ENCODE data around the gene RGS1.
A peak's percentile ranks its signal among the peaks of the same experiment; 100 is the strongest.

The RGS1 gene

DNA sequence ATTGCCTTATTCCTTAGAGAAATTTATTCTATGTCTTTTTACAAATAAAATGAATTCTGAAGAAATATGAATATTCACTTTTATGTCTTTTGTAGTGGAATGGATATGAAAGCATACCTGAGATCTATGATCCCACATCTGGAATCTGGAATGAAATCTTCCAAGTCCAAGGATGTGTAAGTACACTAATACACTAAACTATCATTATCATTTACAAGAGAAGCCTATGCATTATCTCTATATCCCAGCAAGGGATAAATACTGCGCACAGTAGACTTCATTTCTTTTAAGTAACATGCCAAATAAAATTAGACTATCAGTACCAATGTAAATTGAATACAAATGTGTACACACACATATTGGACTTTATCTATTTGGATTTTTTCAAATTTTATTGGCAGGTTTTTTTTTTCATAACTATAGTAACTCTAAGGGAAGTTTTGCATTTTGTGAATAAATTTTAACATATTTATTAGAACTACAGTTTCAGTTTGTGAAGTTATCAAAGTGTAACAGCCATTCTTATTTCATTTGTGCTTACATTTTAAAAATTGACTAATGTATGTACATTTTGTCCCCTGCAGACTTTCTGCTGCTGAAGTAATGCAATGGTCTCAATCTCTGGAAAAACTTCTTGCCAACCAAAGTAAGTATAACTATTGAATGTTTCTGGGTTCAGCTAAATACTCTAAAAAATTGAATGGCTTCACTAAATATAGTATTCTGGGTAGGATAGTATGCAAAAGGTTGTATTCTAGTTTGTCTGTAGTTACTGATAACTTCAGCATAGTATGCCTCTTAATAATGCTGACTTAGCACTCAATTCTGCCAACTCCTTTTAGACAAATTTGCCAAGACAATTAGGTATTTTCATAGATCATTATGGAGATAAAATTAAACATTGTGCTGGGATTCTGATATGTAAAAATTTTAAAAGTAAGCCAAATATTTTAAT, 894 bp downstream of the RGS1 start:
- H3K27me3 ChIP-seq (ENCODE audit: low read depth, low read length): no peaks in the 10 kb centered on the region
- peak overlapping the region; percentile 74 to 75 for H3K4me3 ChIP-seq (ENCODE audit: low read depth in 1 of 2, low read length in 2 of 2)
- H3K27ac ChIP-seq (ENCODE audit: low read length): peak overlapping the region; percentile 91
- no peaks in the 10 kb centered on the region for H3K9me3 ChIP-seq (ENCODE audit: control insufficient read depth in 1 of 2, low read length in 2 of 2)
- H3K36me3 ChIP-seq (ENCODE audit: control insufficient read depth in 1 of 2, insufficient read depth in 2 of 2, low read length in 2 of 2): no peaks in the 10 kb centered on the region
- peaks cover 0 to 11% of the 10 kb centered on the region in 2 donors for H3K4me1 ChIP-seq (ENCODE audit: control insufficient read depth in 1 of 2, insufficient read depth in 2 of 2, low read length in 2 of 2)

DNA sequence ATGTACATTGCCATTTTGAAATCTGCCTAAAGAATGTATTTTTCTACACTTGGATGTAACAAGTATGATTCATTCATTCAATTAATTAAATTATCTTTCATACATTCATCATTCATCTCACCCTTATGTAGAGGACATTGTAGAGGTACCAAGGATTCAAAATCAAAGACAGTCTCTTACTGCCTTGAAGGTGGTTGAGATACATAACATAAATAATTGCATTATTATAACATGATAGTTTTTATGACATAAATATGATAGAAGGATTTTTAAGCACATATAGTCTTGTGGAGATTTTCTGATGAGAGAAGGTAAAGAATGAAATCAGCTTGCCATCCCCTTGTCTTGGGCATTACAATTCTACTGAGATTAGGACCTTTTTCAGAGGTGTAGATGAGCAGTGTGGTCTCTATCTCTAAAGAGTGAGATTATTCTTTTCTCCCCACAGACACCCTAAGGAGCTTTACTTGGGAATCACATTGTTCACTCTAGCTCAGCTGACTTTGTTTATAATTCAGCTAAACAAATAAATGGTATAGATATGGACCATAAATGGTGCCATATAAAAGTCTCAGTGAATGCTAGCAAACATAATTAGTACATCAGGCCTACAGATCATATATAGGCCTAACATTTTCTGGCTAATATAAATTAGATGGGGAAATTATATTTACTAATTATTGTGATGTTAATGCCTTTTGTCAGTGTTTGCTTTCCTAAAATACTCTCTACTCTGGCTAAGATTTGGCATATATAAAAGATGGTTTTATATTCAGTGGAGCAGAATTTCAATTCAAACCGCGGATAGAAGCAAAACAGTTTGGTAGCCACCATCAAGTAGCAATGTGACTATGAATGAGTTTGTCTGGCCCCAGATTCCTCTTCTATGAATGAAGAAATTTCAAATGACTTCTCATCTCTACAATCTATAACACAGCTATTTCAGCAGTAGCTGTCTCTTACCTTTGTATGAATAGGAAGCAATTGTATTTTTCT, 1.9 kb downstream of the RGS1 start:
- no peaks in the 10 kb centered on the region for H3K9me3 ChIP-seq (ENCODE audit: control insufficient read depth in 1 of 2, low read length in 2 of 2)
- H3K27me3 ChIP-seq (ENCODE audit: low read depth, low read length): no peaks in the 10 kb centered on the region
- H3K4me1 ChIP-seq (ENCODE audit: control insufficient read depth in 1 of 2, insufficient read depth in 2 of 2, low read length in 2 of 2): peaks cover 0 to 11% of the 10 kb centered on the region in 2 donors
- H3K36me3 ChIP-seq (ENCODE audit: control insufficient read depth in 1 of 2, insufficient read depth in 2 of 2, low read length in 2 of 2): no peaks in the 10 kb centered on the region
- peak overlapping the region; percentile 91 for H3K27ac ChIP-seq (ENCODE audit: low read length)
- H3K4me3 ChIP-seq (ENCODE audit: low read depth in 1 of 2, low read length in 2 of 2): peak overlapping the region; percentile 74 to 75

DNA sequence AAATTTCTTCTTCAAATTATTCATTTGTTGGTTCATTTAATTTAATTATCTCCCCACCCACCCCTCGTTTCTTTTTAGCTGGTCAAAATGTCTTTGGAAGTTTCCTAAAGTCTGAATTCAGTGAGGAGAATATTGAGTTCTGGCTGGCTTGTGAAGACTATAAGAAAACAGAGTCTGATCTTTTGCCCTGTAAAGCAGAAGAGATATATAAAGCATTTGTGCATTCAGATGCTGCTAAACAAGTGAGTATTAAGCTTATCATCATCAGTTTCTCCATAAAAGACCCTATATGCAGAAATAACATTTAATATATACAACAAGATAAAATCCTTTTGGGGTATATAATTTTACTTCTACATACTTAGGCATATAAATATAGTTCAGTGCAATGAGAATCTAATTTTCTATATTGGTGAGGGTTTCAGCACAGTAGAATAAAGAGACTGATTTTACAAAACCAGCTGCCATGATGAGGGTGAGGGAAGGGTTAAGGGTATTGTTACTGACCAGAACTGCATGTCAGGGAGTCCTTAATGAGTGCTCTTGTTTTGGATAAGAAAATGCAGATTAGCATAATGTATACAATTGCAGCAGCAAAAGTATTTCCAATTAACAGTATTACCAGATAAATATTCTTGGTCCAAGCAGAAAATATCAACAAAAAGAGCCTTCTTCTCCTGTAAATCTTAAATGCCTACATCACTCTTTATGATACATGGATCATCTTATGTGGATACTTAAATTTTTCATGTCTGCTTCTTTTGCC, 2.8 kb downstream of the RGS1 start:
- H3K4me3 ChIP-seq (ENCODE audit: low read depth in 1 of 2, low read length in 2 of 2): peak overlapping the region; percentile 74 to 75
- H3K27me3 ChIP-seq (ENCODE audit: low read depth, low read length): no peaks in the 10 kb centered on the region
- no peaks in the 10 kb centered on the region for H3K36me3 ChIP-seq (ENCODE audit: control insufficient read depth in 1 of 2, insufficient read depth in 2 of 2, low read length in 2 of 2)
- no peaks in the 10 kb centered on the region for H3K9me3 ChIP-seq (ENCODE audit: control insufficient read depth in 1 of 2, low read length in 2 of 2)
- H3K27ac ChIP-seq (ENCODE audit: low read length): peak overlapping the region; percentile 91
- peaks cover 0 to 9% of the 10 kb centered on the region in 2 donors for H3K4me1 ChIP-seq (ENCODE audit: control insufficient read depth in 1 of 2, insufficient read depth in 2 of 2, low read length in 2 of 2)

DNA sequence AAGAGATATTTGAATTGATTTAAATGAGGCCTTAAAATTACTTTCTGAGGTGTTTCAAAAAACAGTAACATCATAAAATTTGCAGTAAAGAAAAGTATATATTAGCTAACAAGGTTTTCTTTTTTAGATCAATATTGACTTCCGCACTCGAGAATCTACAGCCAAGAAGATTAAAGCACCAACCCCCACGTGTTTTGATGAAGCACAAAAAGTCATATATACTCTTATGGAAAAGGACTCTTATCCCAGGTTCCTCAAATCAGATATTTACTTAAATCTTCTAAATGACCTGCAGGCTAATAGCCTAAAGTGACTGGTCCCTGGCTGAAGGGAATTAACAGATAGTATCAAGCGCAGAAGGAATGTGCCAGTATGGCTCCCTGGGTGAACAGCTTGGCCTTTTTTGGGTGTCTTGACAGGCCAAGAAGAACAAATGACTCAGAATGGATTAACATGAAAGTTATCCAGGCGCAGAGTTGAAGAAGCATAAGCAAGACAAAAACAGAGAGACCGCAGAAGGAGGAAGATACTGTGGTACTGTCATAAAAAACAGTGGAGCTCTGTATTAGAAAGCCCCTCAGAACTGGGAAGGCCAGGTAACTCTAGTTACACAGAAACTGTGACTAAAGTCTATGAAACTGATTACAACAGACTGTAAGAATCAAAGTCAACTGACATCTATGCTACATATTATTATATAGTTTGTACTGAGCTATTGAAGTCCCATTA, 3.6 kb downstream of the RGS1 start:
- peak overlapping the region; percentile 74 to 75 for H3K4me3 ChIP-seq (ENCODE audit: low read depth in 1 of 2, low read length in 2 of 2)
- peak overlapping the region; percentile 91 for H3K27ac ChIP-seq (ENCODE audit: low read length)

DNA sequence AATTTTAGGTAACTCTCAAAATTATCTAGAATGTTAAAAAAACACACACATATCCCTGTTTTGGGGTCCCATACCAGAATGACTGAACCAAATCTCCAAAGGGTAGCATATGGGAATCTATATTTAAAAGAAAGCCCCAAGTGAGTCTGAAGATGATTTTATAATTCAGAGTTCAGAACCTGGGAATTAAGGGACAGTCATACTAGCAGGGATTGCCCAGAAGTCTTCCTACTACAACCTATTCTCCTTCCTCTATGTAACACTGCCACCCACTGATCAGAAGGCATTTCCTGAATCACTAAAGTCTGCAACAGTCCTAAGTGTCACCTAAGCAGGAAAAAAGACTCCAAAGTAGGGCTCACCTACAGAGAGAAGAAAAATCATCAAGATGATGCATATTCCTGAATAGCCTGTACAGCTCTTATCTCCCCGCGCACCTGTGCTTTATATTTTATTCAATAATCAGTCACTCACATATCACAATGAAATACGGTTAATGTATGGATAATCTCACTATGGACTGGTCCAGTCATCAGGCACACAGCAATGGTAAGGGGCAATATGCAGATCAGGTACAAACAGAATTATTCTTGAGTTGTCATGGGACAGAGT, 4.9 kb downstream of the RGS1 start:
- Histone ChIP-seq H3K9me3 (ENCODE audit: control insufficient read depth in 1 of 2, low read length in 2 of 2) (no peaks in the 10 kb centered on the region), H3K27me3 (ENCODE audit: low read depth, low read length) (no peaks in the 10 kb centered on the region), H3K4me3 (ENCODE audit: low read depth in 1 of 2, low read length in 2 of 2) (peak overlapping the region; percentile 27 to 75), H3K27ac (ENCODE audit: low read length) (peak overlapping the region; percentile 91), H3K4me1 (ENCODE audit: control insufficient read depth in 1 of 2, insufficient read depth in 2 of 2, low read length in 2 of 2) (peaks cover 0 to 3% of the 10 kb centered on the region in 2 donors), H3K36me3 (ENCODE audit: control insufficient read depth in 1 of 2, insufficient read depth in 2 of 2, low read length in 2 of 2) (no peaks in the 10 kb centered on the region)

More for the DNA sequence above, 3.6 kb downstream of the RGS1 start:
- Histone ChIP-seq H3K9me3 (ENCODE audit: control insufficient read depth in 1 of 2, low read length in 2 of 2) (no peaks in the 10 kb centered on the region), H3K36me3 (ENCODE audit: control insufficient read depth in 1 of 2, insufficient read depth in 2 of 2, low read length in 2 of 2) (no peaks in the 10 kb centered on the region), H3K27me3 (ENCODE audit: low read depth, low read length) (no peaks in the 10 kb centered on the region), H3K4me1 (ENCODE audit: control insufficient read depth in 1 of 2, insufficient read depth in 2 of 2, low read length in 2 of 2) (peaks cover 0 to under 1% of the 10 kb centered on the region in 2 donors)

DNA sequence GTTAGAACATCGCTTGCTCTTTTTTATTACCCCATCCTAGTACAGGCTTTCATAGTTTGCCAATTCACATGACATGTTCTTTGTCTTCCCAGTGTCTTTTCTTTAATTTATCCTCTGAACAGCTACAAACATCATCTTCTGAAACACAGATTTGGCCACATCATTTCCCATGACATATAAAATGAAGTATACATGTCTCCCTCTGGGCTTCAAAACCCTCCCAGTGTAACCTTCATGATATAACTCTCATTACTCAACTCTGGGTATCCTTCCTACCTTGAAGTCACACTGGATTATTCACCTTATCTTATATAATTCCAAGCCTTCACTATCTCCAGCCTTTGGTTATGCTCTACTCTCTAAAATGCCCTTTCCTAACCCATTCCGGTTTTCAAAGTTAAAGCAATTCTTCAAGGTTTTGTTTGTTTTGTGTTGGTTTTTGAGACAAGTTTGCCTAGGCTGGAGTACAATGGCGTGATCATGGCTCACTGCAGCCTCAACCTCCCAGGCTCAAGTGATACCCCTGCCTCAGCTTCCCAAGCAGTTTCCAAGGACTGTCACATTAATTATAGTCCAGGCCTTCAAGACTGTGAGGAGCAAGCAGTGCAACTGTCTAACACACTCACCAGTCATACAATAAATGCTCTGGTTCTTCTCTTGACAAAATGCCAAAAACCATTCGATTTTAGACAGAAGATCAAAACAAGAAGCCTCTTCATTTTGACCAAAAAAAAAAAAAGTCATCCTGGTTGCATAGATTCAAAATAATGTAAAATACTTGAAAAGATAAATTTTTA, 5.8 kb downstream of the RGS1 start:
- H3K36me3 ChIP-seq (ENCODE audit: control insufficient read depth in 1 of 2, insufficient read depth in 2 of 2, low read length in 2 of 2): no peaks in the 10 kb centered on the region

DNA sequence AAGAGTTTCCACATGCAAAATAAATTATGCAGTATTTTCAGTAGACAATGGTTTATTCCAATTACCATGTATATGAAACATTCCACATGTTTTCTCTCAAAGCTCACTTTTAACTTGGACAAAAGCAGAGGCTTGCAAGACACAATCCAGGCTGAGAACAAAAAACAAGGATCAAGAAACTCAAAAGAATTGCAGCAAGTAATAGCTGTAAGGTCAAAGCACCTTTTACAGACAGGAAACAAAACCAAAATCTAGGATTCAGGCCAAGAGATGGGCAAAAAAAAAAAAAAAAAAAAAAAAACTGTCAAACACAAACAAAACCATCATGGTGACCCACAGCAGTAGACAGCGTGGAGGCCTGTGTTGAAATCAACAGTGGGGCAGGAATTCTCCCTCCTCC, 9.3 kb downstream of the RGS1 start:
- Histone ChIP-seq H3K4me3 (ENCODE audit: low read depth in 1 of 2, low read length in 2 of 2) (no peak overlapping the region), H3K9me3 (ENCODE audit: control insufficient read depth in 1 of 2, low read length in 2 of 2) (no peaks in the 10 kb centered on the region), H3K27me3 (ENCODE audit: low read depth, low read length) (no peaks in the 10 kb centered on the region), H3K4me1 (ENCODE audit: control insufficient read depth in 1 of 2, insufficient read depth in 2 of 2, low read length in 2 of 2) (peaks cover 0 to 3% of the 10 kb centered on the region in 2 donors), H3K27ac (ENCODE audit: low read length) (no peak overlapping the region), H3K36me3 (ENCODE audit: control insufficient read depth in 1 of 2, insufficient read depth in 2 of 2, low read length in 2 of 2) (no peaks in the 10 kb centered on the region)

More for the DNA sequence above, 5.8 kb downstream of the RGS1 start:
- no peak overlapping the region for H3K27ac ChIP-seq (ENCODE audit: low read length)
- peak overlapping the region in 1 of 2 donors; percentile 75 for H3K4me3 ChIP-seq (ENCODE audit: low read depth in 1 of 2, low read length in 2 of 2)
- peaks cover 0 to 3% of the 10 kb centered on the region in 2 donors for H3K4me1 ChIP-seq (ENCODE audit: control insufficient read depth in 1 of 2, insufficient read depth in 2 of 2, low read length in 2 of 2)
- H3K9me3 ChIP-seq (ENCODE audit: control insufficient read depth in 1 of 2, low read length in 2 of 2): no peaks in the 10 kb centered on the region
- H3K27me3 ChIP-seq (ENCODE audit: low read depth, low read length): no peaks in the 10 kb centered on the region

DNA sequence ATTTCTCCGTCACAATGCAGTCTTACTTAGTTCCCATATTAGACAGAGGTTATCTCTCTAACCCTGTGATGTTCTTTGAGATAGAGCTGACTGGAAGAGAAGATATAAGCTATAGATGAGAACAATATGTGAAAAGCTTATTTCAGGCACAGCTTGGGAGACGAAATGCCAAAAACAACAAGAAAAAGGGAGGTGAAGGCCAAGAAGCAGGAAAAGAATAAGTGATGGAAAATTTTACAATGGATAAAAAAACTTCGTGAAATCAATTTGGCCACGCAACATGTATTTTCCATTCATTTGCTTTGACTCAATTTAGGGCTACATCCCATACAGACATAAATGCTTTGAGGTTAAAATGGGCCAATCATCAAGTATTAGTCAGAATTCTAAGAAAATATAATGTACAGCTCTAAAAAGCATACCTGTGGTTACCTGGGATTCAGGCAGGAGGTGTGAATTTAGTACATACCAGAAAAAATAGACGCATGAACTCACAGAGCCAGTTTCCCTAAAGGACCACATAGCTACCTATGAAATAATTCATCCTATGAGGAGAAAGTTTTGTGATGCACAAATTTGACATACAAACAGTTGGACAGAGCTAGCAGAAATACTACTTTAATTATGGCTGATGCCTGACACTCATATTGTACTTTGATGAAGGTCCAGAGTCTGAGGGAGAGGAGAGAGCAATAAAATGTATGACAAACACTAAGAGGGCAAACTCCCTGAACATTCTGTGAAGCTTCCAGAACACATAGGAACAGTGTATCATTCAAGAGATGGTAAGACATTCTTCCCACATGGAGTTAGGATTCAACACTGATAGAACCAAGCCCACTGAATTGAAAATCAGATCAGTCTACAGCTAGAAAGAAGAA, 12.1 kb downstream of the RGS1 start:
- no peaks in the 10 kb centered on the region for H3K9me3 ChIP-seq (ENCODE audit: control insufficient read depth in 1 of 2, low read length in 2 of 2)
- no peak overlapping the region for H3K4me3 ChIP-seq (ENCODE audit: low read depth in 1 of 2, low read length in 2 of 2)
- H3K4me1 ChIP-seq (ENCODE audit: control insufficient read depth in 1 of 2, insufficient read depth in 2 of 2, low read length in 2 of 2): peaks cover 0 to 3% of the 10 kb centered on the region in 2 donors
- H3K27me3 ChIP-seq (ENCODE audit: low read depth, low read length): no peaks in the 10 kb centered on the region
- no peak overlapping the region for H3K27ac ChIP-seq (ENCODE audit: low read length)
- no peaks in the 10 kb centered on the region for H3K36me3 ChIP-seq (ENCODE audit: control insufficient read depth in 1 of 2, insufficient read depth in 2 of 2, low read length in 2 of 2)

DNA sequence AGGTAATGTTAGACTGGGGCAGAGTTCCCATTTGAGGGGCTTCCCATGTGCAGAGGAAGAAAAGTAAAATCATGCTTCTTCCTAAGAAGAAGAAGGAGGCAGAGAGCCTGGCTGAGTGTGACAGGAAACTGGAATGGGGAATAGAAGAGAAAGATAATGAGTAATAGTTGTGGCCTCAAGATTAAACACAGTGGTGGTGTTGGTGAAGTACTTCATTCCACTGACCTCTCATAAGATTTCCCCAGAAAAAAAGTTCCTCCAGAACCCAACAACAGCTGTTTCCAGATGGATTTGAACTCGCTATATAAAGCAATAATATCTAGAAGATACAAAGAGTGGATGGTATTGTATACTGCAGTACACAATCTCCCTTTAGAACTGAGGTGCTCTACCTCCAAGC, 13.0 kb downstream of the RGS1 start:
- no peaks in the 10 kb centered on the region for H3K36me3 ChIP-seq (ENCODE audit: control insufficient read depth in 1 of 2, insufficient read depth in 2 of 2, low read length in 2 of 2)
- H3K9me3 ChIP-seq (ENCODE audit: control insufficient read depth in 1 of 2, low read length in 2 of 2): no peaks in the 10 kb centered on the region
- H3K27ac ChIP-seq (ENCODE audit: low read length): no peak overlapping the region
- peaks cover 0 to 3% of the 10 kb centered on the region in 2 donors for H3K4me1 ChIP-seq (ENCODE audit: control insufficient read depth in 1 of 2, insufficient read depth in 2 of 2, low read length in 2 of 2)
- H3K4me3 ChIP-seq (ENCODE audit: low read depth in 1 of 2, low read length in 2 of 2): no peak overlapping the region
- no peaks in the 10 kb centered on the region for H3K27me3 ChIP-seq (ENCODE audit: low read depth, low read length)

All from muscle layer of duodenum (tissue), 2 donors.